ENCODE results near the gene ERC2.

DNA sequence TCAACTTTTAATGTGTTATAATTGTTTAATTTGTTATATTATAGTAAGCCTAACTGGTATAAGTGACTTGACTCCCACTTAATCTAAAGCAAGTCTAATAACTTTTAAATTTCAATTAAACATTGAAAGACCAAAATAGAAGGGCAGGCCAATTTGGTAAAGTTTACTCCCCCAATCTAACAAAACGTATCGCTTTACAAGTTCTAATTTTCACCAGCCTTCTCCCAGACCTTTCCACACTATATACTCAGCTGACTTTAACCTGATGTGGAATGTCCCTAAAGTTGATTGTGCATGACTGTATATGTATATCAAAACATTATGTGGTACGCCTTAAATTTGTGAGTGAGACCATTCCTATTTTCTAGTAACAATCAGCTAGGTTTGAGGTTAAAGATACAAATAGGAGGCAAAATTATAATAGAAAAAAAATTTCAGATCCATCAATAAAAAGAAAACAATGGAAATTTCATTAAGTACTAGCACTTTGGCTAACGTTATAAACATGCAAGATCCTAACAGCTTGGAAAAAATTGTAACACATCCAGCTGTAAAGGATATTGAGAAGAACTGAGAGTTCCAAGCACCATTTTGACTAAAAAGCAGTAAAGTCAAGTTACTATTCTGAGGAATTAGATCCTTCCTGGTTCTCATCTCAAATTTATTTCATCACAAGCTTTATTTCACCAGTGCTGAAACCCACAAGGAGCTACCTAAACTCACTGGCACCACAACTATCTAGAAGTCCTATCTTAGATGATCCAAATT, 199.5 kb downstream of the ERC2 start:
- TF ChIP-seq POLR2AphosphoS5 (IDR thresholded peaks at IDR 0.05): no peak
- TF ChIP-seq, protein P1, sequence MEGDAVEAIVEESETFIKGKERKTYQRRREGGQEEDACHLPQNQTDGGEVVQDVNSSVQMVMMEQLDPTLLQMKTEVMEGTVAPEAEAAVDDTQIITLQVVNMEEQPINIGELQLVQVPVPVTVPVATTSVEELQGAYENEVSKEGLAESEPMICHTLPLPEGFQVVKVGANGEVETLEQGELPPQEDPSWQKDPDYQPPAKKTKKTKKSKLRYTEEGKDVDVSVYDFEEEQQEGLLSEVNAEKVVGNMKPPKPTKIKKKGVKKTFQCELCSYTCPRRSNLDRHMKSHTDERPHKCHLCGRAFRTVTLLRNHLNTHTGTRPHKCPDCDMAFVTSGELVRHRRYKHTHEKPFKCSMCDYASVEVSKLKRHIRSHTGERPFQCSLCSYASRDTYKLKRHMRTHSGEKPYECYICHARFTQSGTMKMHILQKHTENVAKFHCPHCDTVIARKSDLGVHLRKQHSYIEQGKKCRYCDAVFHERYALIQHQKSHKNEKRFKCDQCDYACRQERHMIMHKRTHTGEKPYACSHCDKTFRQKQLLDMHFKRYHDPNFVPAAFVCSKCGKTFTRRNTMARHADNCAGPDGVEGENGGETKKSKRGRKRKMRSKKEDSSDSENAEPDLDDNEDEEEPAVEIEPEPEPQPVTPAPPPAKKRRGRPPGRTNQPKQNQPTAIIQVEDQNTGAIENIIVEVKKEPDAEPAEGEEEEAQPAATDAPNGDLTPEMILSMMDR (IDR thresholded peaks at IDR 0.05): no peak
- no peak for TF ChIP-seq EP300 (IDR thresholded peaks at IDR 0.05)
